Activated naive CD8-positive, alpha-beta T cell treated with anti-CD3 and anti-CD28 coated beads, Interleukin-2, amount 50 U/mL, for 16 hours (primary cell): ENCODE data around the gene SNAPC1.
"Not testable (repeated sequence)": the region's sequence is repeated elsewhere in the genome, so short reads cannot be mapped to it uniquely, and the experiment has no call there.

Experiments used
- DNase-seq: peaks from one replicate; pipeline ENCODE4 v3.0.0-alpha.2; 2020; ENCODE audit warnings: low read depth, low spot score

The SNAPC1 gene

DNA sequence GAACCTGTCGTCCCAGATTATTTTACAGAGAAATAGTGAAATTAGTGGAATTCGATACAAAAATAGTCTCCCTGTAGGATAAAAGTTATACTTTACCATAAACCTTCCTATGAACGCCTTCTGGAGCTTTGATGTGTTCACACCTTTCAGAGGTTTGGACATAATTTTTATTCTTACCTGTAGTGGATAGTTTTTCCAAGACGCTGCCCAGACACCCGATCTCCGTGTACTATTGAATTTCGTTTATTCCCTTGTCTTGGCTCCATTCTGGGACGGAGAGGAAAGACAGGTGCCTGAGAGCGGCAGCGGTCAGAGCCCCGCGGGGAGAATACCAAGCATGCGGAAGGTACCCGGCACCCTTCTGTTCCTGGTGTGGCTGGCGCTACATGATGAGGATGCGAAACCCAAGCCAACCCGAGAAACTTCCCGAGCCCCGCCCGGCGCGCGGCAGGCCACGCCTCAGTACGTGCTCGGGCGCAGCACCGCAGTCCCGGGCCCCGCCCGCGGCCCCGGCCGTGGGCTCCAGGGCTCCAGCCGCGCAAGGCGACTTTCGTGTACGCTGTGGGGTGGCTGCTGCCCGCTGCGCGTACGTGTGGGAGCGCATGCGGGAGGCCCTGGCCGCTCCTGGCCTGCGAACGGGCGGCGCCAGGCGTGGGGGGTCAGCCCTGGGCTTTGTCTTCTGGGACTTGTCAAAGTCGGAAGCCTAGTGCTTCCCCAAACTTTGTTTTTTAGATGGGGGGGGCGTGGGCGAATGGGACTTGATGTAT lies 11.3 kb upstream of the SNAPC1 start:
- DNase-seq = peak; percentile 27

DNA sequence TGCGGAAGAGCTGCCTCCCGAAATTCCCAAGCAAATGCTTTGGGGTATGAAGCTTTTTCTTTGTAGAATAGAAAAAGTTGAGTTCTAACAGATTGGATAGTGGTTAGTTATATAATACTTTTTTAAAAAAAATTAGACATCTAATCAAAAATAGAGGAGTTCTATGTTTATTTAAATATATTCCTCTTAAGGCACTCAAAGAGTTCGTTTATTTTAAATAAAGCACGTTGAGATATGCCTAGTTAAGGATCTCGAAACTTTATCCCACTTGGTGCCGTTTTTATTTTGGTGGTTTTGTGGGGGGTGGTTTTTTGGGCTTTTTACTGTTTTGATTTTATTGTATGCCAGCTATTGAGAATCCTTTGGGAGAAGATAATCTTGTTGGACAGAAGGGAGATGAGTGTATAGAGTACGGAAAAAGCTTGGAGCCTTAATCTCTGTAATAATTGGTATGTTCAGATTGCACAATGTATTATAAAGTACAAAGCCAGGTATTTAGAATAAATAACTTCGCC lies 10.7 kb upstream of the SNAPC1 start:
- no peak for DNase-seq

DNA sequence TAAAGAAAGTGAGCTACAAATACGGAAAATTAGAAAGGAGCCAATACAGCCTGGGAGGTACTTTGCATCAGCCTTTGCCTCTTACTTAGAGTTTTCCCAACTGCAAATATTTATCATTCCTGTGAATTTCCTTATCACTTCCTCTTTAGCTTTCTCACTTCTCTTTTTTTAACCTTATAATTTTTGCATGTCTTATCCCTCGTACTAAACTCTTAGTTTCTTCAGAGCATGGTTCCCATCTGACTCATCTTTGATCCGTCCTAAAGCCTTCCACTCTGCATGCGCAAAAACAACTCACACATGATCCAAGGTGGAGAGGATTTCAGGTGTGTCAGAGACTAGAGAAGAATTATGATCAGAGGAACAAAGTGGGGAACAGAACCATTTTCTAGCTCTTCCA lies 9.6 kb upstream of the SNAPC1 start:
- no peak for DNase-seq

DNA sequence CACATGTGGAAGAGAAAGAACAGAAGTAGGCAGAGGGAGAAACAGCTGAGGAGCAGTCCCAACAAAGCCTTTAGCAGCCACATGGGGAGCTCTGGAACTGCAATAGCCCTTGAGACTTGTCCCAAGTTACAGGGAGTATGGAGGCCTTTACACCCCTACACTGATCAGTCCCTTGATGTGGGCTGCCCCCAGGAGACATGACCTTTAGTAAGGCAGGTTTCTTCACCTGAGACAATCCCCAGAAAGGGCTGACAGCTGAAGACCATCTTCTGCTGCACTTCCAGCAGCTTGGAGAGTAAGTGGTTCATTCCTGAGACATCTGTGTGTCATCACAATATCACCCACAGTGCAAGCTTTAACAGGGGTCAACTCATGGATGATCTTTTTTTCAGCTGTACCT lies 8.6 kb upstream of the SNAPC1 start:
- no peak for DNase-seq

DNA sequence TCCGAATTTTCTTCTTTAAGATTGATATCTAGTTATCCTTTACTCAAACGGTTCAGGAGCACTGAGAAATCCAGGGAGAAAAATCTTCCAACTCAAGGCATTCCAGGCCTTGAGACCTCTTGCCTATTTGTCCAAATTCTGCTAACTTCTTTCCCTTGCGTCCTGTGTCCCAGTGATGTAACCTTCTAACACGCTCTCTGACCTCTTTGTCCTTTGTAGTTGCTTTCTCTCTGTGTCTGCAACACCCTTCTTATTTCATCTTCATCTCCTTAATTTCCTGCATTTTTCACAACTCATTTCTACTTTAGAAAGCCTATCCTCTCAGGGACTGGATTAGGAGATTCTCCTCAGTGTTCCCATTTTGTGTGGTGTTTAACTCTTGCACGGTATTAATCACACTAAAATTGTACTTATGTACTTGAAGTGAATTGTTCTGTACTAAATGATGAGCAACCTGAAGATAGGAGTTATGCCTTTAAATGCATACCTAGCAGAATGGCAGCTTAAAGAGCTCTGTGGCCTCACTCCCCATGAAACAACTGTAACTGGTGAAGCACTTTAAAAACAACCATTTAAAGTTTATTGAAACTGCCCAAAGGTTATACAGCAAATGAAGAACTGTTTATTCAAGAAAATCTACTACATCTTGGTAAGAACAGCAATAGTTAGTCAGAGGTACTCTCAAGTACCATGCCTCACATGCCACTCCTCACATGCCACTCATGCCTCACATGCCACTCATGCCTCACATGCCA lies 7.4 kb upstream of the SNAPC1 start:
- no peak for DNase-seq

DNA sequence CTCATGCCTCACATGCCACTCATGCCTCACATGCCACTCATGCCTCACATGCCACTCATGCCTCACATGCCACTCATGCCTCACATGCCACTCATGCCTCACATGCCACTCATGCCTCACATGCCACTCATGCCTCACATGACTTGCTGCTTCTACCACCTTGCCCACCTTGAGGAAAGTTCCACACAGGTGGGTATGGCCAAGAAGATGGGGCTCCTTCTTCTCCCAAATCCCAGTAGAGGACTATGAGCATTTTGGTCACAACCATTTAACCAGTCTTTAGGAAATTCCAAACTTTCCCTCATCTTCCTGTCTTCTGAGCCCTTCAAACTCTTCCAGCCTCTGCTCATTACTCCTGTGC lies 6.9 kb upstream of the SNAPC1 start:
- not testable (repeated sequence) for DNase-seq

DNA sequence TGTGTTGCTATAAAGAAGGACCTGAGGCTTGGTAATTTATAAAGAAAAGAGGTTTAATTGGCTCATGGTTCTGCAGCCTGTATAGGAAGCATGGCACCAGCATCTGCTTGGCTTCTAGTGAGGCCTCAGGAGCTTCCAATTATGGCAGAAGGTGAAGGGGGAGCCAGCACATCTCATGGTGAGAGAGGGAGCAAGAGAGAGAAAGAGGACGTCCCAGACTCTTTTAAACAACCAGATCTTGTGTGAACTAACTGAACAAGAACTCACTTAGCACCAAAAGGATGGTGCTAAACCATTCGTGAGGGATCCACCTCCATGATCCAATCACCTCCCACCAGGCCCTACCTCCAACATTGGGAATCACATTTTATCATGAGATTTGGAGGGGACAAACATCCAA lies 6.1 kb upstream of the SNAPC1 start:
- no peak for DNase-seq

DNA sequence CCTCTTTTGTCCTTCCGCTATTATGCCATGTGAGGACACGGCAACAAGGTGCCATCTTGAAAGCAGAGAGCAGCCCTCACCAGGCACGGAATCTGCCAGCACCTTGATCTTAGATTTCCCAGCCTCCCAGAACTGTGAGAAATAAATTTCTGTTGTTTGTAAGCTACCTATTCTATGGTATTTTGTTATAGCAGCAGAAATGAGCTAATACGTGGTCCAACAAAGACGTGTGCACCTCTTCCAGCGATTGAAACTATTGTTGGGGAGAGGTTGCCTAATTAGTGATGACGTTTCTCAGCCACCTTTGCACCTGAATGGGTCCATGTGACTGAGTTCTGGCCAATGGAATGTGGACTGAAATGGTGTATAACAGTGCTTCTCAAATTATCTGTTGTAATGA lies 2.3 kb upstream of the SNAPC1 start:
- DNase-seq = no peak

DNA sequence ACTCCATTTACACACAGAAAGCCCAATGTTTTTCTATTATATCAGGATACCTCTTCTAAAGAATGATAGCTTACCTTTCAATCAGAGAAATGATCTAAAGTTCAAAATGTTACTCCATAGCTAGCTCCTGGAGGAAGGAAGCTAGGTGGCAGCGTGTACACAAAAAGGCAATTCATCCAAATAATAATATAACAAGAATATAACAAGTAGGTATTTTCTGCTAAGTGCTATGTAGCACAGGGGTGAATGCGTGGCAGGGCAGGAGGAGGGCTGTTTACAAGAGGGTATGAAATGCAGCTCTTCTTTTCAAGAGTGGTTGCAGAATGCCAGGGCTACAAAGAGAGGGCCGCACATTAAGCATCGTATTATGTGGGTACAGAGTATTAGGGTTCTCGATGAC lies 663 bp upstream of the SNAPC1 start:
- DNase-seq = no peak

DNA sequence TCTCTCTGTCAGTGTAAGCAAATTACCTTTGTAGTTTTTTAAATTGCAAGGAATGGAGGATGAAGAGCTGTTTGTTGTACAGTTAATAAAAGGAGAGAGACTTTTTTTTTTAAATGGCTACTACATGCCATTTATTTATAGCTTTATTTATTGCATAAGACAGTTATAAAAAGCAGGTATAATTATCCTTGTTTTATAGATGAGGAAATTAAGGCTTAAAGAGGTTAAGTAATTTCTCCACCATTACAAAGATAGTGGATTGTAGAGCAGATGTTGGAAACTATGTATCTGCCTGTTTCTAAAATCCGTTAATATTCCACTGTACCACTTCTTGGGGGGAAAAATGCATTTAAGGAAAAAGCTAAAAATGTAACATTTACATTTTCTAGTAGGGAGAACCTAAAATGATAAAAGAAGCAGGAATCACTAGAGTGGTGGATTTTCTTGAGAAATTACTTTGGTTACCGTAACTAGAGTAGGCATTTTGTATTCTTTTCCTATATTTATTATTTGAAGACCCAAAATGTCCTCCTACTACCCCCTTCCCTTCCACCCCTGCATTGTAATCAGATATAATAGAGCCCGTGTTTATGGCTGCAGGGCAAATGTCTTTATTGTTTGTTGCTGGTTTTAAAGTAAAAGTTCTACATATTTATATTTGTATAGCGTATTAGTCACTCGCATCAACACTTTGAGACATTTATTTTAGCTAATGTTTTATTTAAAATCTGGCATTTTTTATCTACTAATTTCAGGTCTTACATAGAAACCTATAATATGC lies 2.3 kb downstream of the SNAPC1 start:
- DNase-seq = no peak

DNA sequence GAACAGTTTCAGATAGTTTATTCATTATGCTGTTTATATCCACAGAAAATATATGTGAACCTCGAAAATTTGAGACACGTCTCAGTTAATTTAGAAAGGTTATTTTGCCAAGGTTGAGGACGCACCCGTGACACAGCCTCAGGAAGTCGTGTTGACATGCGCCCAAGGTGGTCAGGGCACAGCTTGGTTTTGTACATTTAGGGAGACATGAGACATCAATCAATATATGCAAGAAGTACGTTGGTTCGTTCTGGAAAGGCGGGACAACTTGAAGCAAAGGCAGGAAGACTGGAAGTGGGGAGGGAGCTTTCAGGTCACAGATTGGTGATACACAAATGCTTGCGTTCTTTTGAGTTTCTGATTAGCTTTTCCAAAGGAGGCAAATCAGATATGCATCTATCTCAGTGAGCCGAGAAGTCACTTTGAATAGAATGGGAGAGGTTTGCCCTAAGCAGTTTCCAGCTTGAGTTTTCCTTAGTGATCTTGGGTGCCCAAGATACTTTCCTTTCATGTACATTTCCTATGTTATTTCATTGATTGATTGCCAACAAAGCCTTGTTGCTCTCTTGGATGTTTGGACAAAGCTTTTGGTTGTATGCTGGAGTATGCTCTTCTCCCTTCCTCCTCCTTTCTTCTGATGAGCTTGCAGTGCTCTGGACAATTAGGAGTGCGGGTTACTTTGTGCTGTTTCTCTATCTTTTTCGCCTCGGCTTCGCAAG lies 3.2 kb downstream of the SNAPC1 start:
- no peak for DNase-seq

DNA sequence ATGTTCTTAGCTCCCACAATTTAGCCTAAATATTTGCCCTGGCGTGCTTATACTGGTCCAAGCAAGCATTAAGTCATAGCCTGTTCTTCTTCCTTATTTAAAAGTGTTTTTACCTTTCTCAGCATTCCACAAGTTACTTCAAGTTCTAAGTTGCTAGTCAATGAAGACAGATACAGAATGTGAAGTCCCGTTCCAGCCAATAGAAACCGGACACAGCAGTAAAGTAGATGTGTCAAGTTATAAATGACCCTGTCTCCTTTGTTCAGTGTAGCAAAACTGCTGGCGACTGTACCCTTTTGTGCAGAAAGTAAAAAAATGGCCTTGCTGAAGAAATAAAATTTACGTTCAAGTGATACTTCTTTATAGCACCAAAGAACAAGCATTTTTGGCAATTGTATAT lies 3.9 kb downstream of the SNAPC1 start:
- DNase-seq = no peak

DNA sequence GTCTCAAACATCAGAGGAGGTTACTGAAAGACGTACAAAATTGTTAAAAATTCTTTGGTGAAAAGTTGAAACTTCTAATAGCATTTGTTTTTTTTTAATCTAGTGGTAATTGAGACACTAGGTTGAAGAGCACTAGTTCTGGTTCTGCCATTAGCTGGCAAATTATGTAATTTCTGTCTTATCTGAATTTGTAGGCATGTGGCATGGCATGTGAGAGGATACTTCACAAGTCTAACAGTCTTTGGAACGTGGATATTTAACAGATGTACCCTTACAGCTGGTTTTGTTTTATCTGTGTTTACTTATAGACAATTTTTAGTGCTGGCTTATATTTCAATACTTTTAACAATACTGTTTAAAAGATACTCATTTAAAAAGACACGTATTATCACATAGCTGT lies 6.0 kb downstream of the SNAPC1 start:
- no peak for DNase-seq

DNA sequence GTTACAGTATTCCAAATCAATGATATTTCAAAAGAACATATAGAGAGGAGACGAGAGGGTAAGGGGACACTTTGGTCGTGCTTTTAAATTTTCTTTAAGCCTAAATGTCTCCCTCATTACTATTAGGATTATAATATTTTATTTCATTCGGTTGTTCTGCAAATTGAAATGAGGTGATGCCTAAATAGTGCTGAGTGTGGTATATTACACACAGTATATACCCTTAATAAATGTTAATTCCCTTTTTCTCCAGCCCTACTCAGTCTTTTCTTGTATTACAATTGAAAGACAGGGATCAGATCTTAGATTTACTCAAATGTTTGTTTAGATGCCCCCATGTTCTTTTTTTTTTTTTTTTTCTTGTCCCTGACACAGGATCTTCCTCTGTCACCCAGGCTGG lies 7.7 kb downstream of the SNAPC1 start:
- DNase-seq = no peak

DNA sequence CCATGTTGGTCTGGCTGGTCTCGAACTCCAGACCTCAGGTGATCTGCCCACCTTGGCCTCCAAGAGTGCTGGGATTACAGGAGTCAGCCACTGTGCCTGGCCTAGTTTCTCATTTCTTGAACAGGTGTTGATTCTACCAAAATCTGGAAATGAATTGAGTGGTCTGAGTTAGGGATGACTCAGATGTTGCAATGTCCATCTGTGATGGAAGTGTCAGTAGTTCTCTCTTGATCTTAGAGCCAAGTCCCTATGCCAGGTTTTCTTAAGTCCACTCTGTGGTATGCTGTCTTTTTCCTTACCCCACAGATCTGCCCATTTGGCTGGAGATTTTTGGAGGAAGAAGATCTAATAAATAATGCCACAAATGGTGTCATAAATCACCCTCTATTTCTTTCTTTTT lies 12.6 kb downstream of the SNAPC1 start:
- no peak for DNase-seq

DNA sequence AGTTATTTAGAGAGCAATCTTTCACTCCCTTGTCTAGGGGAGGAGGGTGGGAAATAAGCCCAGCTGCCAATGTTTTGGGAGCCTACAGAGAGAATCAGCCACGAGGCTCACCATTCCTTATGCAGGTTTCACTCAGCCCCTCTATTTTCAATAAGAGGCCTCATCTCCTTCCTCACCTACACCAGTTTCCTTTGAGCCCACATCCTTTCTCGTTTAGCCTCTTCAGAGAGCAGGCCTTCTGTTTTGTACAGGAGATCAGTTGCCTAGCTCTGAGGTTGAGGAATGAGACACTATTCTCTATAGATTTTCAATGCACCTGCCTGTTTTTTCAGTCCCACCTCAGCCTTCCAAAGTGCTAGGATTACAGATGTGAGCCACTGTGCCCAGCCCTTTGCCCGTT lies 17.9 kb downstream of the SNAPC1 start:
- no peak for DNase-seq

DNA sequence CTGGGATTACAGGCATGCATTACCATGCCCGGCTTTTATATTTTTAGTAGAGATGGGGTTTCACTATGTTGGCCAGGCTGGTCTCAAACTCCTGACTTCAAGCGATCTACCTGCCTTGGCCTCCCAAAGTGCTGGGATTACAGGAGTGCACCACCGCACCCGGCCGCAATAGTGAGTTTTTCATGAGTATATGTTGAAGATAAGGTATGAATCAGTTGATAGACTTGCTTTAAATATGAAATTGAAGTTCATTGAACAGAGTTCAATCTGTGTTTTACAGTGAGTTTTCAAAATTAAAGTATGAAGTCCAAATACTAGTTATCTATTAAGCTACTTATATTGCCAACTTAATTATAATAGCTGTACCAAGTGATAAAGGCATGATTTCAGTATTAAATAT lies 35.1 kb downstream of the SNAPC1 start:
- no peak for DNase-seq

DNA sequence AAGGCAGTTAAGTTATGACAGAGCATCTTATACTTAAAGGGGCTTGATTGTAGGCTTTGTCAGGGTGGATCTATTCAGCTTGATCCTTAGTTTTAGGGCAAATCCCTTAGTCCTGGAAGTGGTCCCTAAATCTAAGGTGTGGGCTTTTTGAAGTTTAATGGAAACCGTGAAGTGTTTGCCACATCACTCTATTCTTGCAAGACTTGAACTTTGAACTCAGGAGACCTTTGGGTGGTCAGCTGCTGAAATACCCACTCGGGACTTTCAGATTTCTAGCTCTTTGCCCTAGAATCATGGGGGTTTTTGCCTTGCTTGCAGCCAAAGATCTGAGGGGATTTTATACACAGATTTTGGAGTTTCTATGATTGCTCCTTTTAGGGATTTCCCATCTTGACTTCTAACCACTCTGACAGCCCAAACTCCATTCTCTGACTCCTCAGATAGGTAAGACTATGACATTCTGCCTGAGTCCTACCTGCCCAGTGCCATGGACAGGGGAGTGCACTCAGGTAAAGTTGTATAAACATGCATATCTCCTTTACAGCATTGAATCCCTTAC lies 39.9 kb downstream of the SNAPC1 start:
- DNase-seq = no peak

DNA sequence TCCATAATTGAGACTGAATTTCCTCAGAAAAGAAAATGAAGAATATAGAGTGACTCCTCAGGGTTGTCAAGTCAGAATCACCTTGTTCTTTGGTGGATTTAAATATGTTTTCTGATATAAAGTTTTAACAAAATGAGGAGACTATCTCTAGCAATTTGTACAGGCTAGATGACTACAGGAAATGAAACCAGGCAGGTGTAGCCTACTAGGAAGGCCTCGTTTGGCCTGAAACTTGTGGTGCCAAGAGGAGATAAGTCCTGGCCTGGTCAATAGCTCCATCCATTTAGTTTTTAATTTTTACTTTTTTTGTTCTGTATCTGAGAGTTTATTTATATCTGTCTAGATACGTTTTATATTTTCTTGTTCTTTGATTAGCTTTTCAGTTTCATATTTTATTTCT lies 41.5 kb downstream of the SNAPC1 start:
- DNase-seq = no peak

DNA sequence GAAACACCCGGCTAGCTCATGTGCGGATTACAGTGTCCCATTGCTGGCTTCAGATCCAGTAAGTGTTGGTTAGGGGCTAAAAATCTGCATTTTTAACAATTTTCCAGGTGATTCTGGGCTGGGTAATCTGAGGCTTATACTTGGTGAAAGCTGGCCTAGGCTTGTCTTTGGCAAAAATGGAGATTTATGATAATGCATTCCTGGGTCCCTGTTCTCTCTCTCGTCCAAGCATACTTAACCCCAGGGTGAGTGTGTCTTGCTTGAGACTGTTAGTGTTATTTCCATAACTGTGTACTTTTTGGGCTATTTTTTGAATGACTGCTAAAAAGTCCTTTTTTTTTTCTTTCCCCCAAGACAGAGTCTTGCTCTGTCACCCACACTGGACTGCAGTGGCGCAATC lies 43.2 kb downstream of the SNAPC1 start:
- no peak for DNase-seq

DNA sequence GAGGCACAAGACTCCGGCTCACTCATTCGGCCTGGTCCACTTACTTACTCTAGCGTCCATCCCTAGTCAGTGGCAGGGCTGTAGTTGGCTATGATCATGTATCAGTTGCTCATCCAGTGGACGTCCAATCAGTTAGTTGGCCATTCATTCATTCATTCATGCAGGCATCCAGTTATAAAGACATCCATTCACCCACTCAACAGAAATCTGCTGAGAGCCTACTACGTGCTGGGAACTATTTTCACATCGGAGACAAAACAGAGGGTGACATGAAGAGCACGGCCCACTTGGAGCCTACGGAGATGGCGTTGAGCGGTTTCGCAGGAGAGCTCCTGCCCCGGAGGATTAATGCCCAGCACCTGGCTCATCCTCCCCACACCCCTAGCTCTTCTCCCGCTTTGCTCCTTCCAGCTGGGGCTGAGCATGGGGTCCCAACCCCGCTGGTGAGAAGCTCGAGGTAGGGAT lies 49.7 kb downstream of the SNAPC1 start:
- no peak for DNase-seq
